Vagina (tissue), 2 donors: ENCODE measurements around the gene GNAL. TPM values are rescaled to one million over a fixed set of nuclear protein-coding genes. Genes with fewer than 3 reads are reported as not detected.

Experiments
- DNase-seq, 2 donors: peaks; one replicate each; pipeline ENCODE4 v3.0.0-alpha.2; 2017; ENCODE audit errors: extremely low spot score in 2 of 2
- H3K27ac ChIP-seq: fragments of 200-600 bp; sonication (generic); one replicate; pipeline ENCODE4 v1.5.1; 2019
- H3K27me3 ChIP-seq: fragments of 200-600 bp; sonication (generic); one replicate; pipeline ENCODE4 v1.5.1; 2019
- H3K36me3 ChIP-seq, 2 donors: fragments of 200-600 bp; sonication (generic); one replicate each; pipeline ENCODE4 v1.5.1; 2017 to 2019
- H3K4me1 ChIP-seq: fragments of 200-600 bp; sonication (generic); one replicate; pipeline ENCODE4 v1.5.1; 2019
- H3K4me3 ChIP-seq, 2 donors: fragments of 200-600 bp; sonication (generic); 1 replicate in 1 of 2; 2 replicates in 1 of 2; pipeline ENCODE4 v1.5.1; 2016 to 2019
- H3K9me3 ChIP-seq: fragments of 200-600 bp; sonication (generic); one replicate; pipeline ENCODE4 v1.5.1; 2019
- POLR2A ChIP-seq, 2 donors: fragments of 450-650 bp; IDR thresholded peaks; one replicate each; pipeline ENCODE4 v1.6.1; 2017; ENCODE audit warnings: antibody characterized with exemption in 2 of 2, mild to moderate bottlenecking in 2 of 2, moderate library complexity in 2 of 2
- POLR2AphosphoS5 ChIP-seq, 2 donors: sonication (generic); formaldehyde crosslinking; IDR thresholded peaks; one replicate each; pipeline ENCODE4 v1.9.0; 2017; ENCODE audit warnings: antibody characterized with exemption in 2 of 2, mild to moderate bottlenecking in 2 of 2, low read depth in 1 of 2; ENCODE audit not compliant: insufficient read depth in 1 of 2
- intact Hi-C: fragments of 100-400 bp; cut with DNase I; formaldehyde crosslinking; loops from one replicate; pipeline ENCODE4 v1.15.1; 2023
- total RNA-seq: library from RNA; depleted of rRNA; stranded (reverse); fragments of >200 nt; gene quantifications from one replicate; pipeline ENCODE4 v1.2.3, GENCODE V29; 2016
- TF ChIP-seq, protein P1 (sequence below), 3 experiments: fragments of 450-650 bp in 2 of 3; fragments of 200-600 bp in 1 of 3; sonication (generic) in 1 of 3; IDR thresholded peaks; one replicate each; pipeline ENCODE4 v1.5.1; 2017 to 2019; ENCODE audit warnings: antibody characterized with exemption in 3 of 3, mild to moderate bottlenecking in 2 of 3, moderate library complexity in 2 of 3

The GNAL gene
- total RNA-seq, 1 donor from 2014 or later, result 23.3 TPM

DNA sequence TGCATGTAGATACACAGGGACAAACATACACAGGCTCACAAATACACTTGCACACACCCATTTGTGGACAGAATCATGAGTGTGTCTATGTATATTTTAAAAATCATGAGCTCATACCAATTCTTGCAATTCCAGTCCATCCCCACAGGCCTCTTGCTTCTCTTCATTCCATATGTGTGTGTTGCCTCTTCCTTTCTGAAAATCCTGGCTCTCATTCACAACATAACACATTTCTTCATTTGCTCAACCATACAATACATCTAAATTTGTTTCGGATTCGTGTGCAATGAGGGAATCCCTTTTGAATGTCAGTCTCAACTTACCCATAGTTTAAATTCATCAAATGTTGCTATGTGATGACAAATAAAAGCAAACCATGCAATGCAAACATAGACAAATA, 51.4 kb downstream of the GNAL start:
- H3K27me3 ChIP-seq, result no peaks in the 10 kb centered on the region
- no peaks in the 10 kb centered on the region for H3K9me3 ChIP-seq
- no peaks in the 10 kb centered on the region for H3K36me3 ChIP-seq
- no peak for DNase-seq
- no peak overlapping the region for H3K27ac ChIP-seq
- intact Hi-C loops, result no loop called here
- H3K4me1 ChIP-seq, result no peaks in the 10 kb centered on the region
- TF ChIP-seq, protein P1, sequence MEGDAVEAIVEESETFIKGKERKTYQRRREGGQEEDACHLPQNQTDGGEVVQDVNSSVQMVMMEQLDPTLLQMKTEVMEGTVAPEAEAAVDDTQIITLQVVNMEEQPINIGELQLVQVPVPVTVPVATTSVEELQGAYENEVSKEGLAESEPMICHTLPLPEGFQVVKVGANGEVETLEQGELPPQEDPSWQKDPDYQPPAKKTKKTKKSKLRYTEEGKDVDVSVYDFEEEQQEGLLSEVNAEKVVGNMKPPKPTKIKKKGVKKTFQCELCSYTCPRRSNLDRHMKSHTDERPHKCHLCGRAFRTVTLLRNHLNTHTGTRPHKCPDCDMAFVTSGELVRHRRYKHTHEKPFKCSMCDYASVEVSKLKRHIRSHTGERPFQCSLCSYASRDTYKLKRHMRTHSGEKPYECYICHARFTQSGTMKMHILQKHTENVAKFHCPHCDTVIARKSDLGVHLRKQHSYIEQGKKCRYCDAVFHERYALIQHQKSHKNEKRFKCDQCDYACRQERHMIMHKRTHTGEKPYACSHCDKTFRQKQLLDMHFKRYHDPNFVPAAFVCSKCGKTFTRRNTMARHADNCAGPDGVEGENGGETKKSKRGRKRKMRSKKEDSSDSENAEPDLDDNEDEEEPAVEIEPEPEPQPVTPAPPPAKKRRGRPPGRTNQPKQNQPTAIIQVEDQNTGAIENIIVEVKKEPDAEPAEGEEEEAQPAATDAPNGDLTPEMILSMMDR (IDR thresholded peaks at IDR 0.05), result no peak
- TF ChIP-seq POLR2AphosphoS5 (IDR thresholded peaks at IDR 0.05; ENCODE audit: insufficient read depth in 1 of 2, low read depth in 1 of 2) (no peak), POLR2A (IDR thresholded peaks at IDR 0.05) (no peak)
- no peak overlapping the region for H3K4me3 ChIP-seq

DNA sequence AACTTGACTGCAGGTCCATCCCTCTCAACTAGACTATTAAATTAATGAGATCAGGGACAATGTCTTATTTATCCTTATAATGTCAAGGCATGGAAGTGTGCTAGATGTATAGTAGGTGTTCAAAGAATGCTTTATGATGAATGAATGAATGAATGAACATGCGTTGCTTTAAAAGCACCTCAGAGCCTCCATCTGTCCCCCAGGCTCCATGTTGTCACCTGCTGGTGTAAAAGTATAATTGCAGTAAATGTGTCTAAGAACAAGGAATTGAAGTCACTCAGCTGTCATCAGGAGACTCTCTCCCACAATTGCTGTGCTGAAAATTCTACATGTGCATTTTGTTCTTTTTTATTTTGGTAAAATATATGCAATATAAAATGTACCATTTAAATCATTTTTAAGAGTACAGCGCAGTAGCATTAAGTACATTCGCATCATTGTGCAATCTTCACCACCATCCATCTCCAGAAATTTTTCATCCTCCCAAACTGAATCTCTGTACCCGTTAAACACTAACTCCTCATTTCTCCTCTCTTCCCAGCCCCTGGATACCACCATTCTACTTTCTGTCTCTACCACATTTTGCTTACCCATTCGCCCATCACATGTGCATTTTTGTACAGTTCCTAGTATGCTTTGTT, 52.6 kb downstream of the GNAL start:
- Histone ChIP-seq H3K4me3 (no peak overlapping the region), H3K9me3 (no peaks in the 10 kb centered on the region), H3K4me1 (no peaks in the 10 kb centered on the region), H3K27ac (no peak overlapping the region), H3K36me3 (no peaks in the 10 kb centered on the region), H3K27me3 (no peaks in the 10 kb centered on the region)
- DNase-seq, result no peak
- TF ChIP-seq POLR2AphosphoS5 (IDR thresholded peaks at IDR 0.05; ENCODE audit: insufficient read depth in 1 of 2, low read depth in 1 of 2) (no peak), POLR2A (IDR thresholded peaks at IDR 0.05) (no peak)
- TF ChIP-seq, protein P1 (IDR thresholded peaks at IDR 0.05), result no peak
- intact Hi-C loops, result no loop called here

DNA sequence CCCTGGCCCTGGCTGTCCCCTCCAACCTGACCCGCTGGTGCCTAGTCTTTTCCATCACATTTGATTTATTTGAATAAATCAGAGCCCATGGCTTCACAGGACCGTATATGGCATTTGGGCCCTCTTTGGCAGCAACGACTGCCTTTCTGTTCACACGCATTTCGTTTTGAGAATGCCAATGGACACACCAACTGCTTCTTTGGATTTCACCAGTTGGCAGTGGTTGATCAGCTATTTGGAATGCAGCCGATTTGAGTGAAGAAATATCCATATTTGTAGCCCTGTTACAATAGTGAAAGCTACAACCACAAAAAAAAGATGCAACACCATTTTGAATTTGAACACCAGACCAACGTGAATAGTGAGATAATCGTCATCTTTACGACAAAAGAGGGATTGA, 56.5 kb downstream of the GNAL start:
- H3K9me3 ChIP-seq, result no peaks in the 10 kb centered on the region
- TF ChIP-seq, protein P1 (IDR thresholded peaks at IDR 0.05), result no peak
- no peak for TF ChIP-seq POLR2AphosphoS5 (IDR thresholded peaks at IDR 0.05; ENCODE audit: insufficient read depth in 1 of 2, low read depth in 1 of 2)
- TF ChIP-seq POLR2A (IDR thresholded peaks at IDR 0.05), result no peak
- no peak overlapping the region for H3K4me3 ChIP-seq
- DNase-seq, result peak in 1 of 2 donors; percentile 34
- H3K4me1 ChIP-seq, result no peaks in the 10 kb centered on the region
- no peak overlapping the region for H3K27ac ChIP-seq
- intact Hi-C loops, result no loop called here
- no peaks in the 10 kb centered on the region for H3K36me3 ChIP-seq
- no peaks in the 10 kb centered on the region for H3K27me3 ChIP-seq

DNA sequence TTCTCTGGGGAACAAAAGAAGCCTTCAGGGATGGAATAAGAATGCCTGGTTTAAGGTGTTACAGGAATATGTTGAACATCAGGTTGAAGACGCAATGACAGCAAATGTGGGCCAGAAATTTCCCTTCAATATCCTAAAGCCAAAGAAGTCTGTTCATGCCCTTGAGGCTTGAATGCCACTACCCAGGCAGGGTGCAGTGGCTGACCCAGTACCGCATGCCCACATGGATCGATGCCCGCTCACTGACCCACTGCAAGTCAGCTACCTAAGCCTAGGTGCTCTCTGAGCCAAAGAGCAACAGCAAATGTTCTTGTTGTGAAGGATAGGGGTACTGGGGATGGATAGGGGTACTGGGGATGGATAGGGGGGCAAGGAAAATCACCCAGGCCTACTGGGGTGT, 58.2 kb downstream of the GNAL start:
- no peaks in the 10 kb centered on the region for H3K9me3 ChIP-seq
- H3K36me3 ChIP-seq, result no peaks in the 10 kb centered on the region
- peak in 1 of 2 donors; percentile 64 for DNase-seq
- H3K27me3 ChIP-seq, result no peaks in the 10 kb centered on the region
- intact Hi-C loops, result no loop called here
- TF ChIP-seq POLR2A (IDR thresholded peaks at IDR 0.05) (no peak), POLR2AphosphoS5 (IDR thresholded peaks at IDR 0.05; ENCODE audit: insufficient read depth in 1 of 2, low read depth in 1 of 2) (no peak)
- TF ChIP-seq, protein P1 (IDR thresholded peaks at IDR 0.05), result no peak
- H3K4me3 ChIP-seq, result no peak overlapping the region
- peaks cover 8% of the 10 kb centered on the region for H3K4me1 ChIP-seq
- no peak overlapping the region for H3K27ac ChIP-seq

DNA sequence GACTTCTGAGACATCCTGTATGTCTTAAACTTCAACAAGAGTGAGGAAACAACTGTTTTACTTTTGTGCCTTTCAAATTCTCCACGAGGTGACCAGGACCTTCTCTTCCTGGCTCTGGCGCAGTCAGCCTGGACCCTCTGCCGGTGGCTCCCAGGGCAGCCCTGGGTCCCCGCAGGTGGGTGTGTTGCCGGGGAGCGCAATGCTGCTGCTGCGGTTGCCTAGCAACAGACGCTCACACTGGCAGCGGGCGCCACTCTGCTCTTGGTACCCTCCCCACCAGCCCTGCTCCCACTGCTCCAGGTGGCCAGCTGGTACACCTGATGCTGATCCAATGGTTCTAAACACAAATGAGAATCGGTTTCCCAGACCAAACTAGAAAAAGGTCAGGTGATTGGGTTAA, 58.7 kb downstream of the GNAL start:
- Histone ChIP-seq H3K27me3 (no peaks in the 10 kb centered on the region), H3K4me3 (no peak overlapping the region), H3K4me1 (peaks cover 8% of the 10 kb centered on the region), H3K9me3 (no peaks in the 10 kb centered on the region), H3K36me3 (no peaks in the 10 kb centered on the region), H3K27ac (no peak overlapping the region)
- intact Hi-C loops, result no loop called here
- DNase-seq, result peak in 1 of 2 donors; percentile 34
- no peak for TF ChIP-seq POLR2AphosphoS5 (IDR thresholded peaks at IDR 0.05; ENCODE audit: insufficient read depth in 1 of 2, low read depth in 1 of 2)
- TF ChIP-seq POLR2A (IDR thresholded peaks at IDR 0.05), result no peak
